Caco-2 (cell line): Measurements from ENCODE around the gene IL32. TPM values are rescaled to one million over a fixed set of nuclear protein-coding genes. Genes with fewer than 3 reads are reported as not detected.

ENCODE experiments used
- BruUV-seq: library from RNA; stranded (reverse); fragments of 400-500 nt; replicated peaks from 2 replicates; lab custom pipeline; 2021; lab: Mats Ljungman, UMichigan
- CTCF ChIA-PET: fragments of 300-600 bp; sonication (Branson Sonifier 250); formaldehyde crosslinking; loops from one replicate; lab custom pipeline; 2022; ENCODE audit warnings: antibody characterized with exemption; lab: Charles Lee
- POLR2A ChIA-PET: fragments of 300-600 bp; sonication (Branson Sonifier 250); formaldehyde crosslinking; loops from one replicate; lab custom pipeline; 2022; ENCODE audit warnings: antibody characterized with exemption; lab: Charles Lee
- DNase-seq, 2 experiments: peaks; one replicate each; pipeline versions ENCODE4 v3.0.0 to v3.0.0-alpha.2; 2020 to 2022
- H3K27me3 ChIP-seq: replicated peaks from 2 replicates; pipeline ENCODE4 v1.6.0; 2011; ENCODE audit warnings: low read length; ENCODE audit not compliant: control insufficient read depth, insufficient read depth
- H3K36me3 ChIP-seq: 2 replicates; pipeline ENCODE4 v1.5.1; 2011; ENCODE audit warnings: low read length; ENCODE audit not compliant: control insufficient read depth, insufficient read depth
- H3K4me1 ChIP-seq: fragments of 250-450 bp; sonication (Bioruptor Pico); 2 replicates; pipeline ENCODE4 v1.5.1; 2020; ENCODE audit warnings: mild to moderate bottlenecking
- H3K4me3 ChIP-seq: 2 replicates; pipeline ENCODE4 v1.5.1; 2011; ENCODE audit warnings: low read depth, mild to moderate bottlenecking, control low read depth, low read length
- H3K9me3 ChIP-seq: fragments of 250-450 bp; sonication (Bioruptor Pico); 2 replicates; pipeline ENCODE4 v1.5.1; 2020; ENCODE audit warnings: mild to moderate bottlenecking, moderate library complexity
- H3K27ac Mint-ChIP-seq: one replicate; pipeline ENCODE4 v1.8.0; 2022; ENCODE audit warnings: mixed read lengths; ENCODE audit not compliant: unreplicated experiment
- H3K27me3 Mint-ChIP-seq: one replicate; pipeline ENCODE4 v1.8.0; 2022; ENCODE audit warnings: mixed read lengths; ENCODE audit not compliant: insufficient read depth, unreplicated experiment
- H3K36me3 Mint-ChIP-seq: one replicate; pipeline ENCODE4 v1.8.0; 2022; ENCODE audit warnings: mild to moderate bottlenecking, mixed read lengths; ENCODE audit not compliant: insufficient read depth, unreplicated experiment
- H3K4me1 Mint-ChIP-seq: one replicate; pipeline ENCODE4 v1.8.0; 2022; ENCODE audit warnings: low read depth, mixed read lengths; ENCODE audit not compliant: unreplicated experiment
- H3K4me3 Mint-ChIP-seq: one replicate; pipeline ENCODE4 v1.8.0; 2022; ENCODE audit warnings: mild to moderate bottlenecking, moderate library complexity, mixed read lengths; ENCODE audit not compliant: unreplicated experiment
- H3K9me3 Mint-ChIP-seq: one replicate; pipeline ENCODE4 v1.8.0; 2022; ENCODE audit warnings: mixed read lengths; ENCODE audit not compliant: unreplicated experiment
- intact Hi-C: fragments of 100-400 bp; cut with micrococcal nuclease; formaldehyde crosslinking; loops from one replicate; pipeline ENCODE4 v1.10.0; 2022; ENCODE audit not compliant: unreplicated experiment
- total RNA-seq: library from RNA; stranded (reverse); gene quantifications from 2 replicates; pipeline ENCODE4 v1.2.3, GENCODE V29; 2022
- TF ChIP-seq, protein P1 (sequence below), 2 experiments: fragments of 200-600 bp in 1 of 2; IDR thresholded peaks; 1 replicate in 1 of 2; 2 replicates in 1 of 2; pipeline versions ENCODE4 v1.5.1 to v1.8.0; 2011 to 2022; ENCODE audit warnings: antibody characterized with exemption in 1 of 2, control low read depth in 1 of 2, inconsistent platforms in 1 of 2, low read depth in 1 of 2, low read length in 1 of 2, mild to moderate bottlenecking in 1 of 2, moderate library complexity in 1 of 2; ENCODE audit not compliant: insufficient read depth in 1 of 2, severe bottlenecking in 1 of 2, unreplicated experiment in 1 of 2

Gene IL32
- total RNA-seq, 1 experiment from 2014 or later: 149 TPM

DNA sequence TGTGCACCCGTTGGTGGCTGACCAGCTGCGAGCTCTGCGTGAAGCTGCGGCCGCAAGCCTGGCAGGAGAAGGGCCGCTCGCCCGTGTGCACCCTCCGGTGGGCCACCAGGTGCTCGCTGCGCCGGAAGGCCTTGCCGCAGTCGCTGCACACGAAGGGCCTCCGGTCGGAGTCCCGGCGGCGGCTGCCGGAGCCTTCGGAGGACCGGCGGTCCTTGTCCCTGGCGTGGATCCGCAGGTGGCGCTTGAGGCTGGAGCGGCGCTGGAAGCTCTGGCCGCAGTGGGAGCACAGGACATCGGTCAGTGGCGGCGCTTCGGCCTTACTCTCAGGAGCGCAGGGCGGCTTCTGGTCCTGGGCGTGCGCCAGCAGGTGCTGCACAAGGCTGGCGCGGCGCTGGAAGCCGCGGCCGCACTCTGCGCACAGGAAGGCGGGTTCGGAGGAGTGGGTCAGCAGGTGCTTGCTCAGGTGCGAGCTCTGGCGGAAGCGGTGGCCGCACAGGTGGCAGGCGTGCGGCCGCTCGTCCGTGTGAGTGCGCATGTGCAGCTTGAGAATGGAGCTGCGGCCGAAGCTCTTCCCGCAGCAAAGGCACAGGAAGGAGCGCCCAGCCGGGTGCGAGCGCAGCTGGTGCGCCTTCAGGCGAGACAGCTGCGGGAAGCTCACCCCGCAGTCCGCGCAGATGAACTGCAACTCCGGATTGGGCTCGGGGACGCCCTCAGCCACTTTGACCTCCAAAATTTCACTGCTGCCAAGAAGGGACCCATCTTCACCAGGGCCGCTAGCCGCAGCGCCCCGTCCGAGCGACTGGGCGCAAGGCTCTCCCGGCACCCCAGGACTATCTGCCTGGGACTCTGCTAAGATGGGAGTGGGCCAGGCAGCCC is 24.5 kb downstream of the IL32 start:
- TF ChIP-seq, protein P1, sequence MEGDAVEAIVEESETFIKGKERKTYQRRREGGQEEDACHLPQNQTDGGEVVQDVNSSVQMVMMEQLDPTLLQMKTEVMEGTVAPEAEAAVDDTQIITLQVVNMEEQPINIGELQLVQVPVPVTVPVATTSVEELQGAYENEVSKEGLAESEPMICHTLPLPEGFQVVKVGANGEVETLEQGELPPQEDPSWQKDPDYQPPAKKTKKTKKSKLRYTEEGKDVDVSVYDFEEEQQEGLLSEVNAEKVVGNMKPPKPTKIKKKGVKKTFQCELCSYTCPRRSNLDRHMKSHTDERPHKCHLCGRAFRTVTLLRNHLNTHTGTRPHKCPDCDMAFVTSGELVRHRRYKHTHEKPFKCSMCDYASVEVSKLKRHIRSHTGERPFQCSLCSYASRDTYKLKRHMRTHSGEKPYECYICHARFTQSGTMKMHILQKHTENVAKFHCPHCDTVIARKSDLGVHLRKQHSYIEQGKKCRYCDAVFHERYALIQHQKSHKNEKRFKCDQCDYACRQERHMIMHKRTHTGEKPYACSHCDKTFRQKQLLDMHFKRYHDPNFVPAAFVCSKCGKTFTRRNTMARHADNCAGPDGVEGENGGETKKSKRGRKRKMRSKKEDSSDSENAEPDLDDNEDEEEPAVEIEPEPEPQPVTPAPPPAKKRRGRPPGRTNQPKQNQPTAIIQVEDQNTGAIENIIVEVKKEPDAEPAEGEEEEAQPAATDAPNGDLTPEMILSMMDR (IDR thresholded peaks at IDR 0.05; ENCODE audit: insufficient read depth in 1 of 2, low read depth in 1 of 2, low read length in 1 of 2, severe bottlenecking in 1 of 2, unreplicated experiment in 1 of 2): no peak
- CTCF ChIA-PET: no interaction called here
- Mint-ChIP-seq H3K4me3 (no peak overlapping the region), H3K9me3 (no peaks in the 10 kb centered on the region), H3K27me3 (no peaks in the 10 kb centered on the region), H3K4me1 (no peaks in the 10 kb centered on the region), H3K27ac (no peak overlapping the region), H3K36me3 (no peaks in the 10 kb centered on the region)
- Histone ChIP-seq H3K4me3 (no peak overlapping the region), H3K4me1 (peaks cover 10% of the 10 kb centered on the region), H3K27me3 (no peaks in the 10 kb centered on the region), H3K36me3 (no peaks in the 10 kb centered on the region), H3K9me3 (no peaks in the 10 kb centered on the region)
- POLR2A ChIA-PET: no interaction called here
- BruUV-seq: no TSS peak
- intact Hi-C loops: no loop called here
- no peak for DNase-seq

DNA sequence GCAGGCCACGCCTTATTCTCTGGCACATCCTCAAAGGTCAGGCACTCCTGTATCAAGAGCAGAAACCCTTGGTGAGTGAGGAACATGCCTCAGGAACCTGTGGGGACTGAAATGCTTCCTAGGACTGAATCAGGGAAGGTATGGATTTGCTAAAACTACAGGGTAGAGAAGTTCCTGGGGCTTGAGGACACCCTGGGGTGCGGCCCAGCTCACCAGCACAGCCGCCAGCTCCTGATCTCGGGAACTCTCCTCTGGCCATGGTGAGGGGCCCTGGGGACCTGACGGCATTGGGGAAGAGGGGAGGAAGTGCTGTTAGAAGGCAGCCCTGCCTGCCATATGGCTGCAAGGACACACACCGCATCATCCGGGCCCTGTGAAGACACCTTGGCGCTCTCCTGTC is 26.1 kb downstream of the IL32 start:
- peaks cover 6% of the 10 kb centered on the region for H3K4me1 ChIP-seq
- intact Hi-C loops: no loop called here
- no peaks in the 10 kb centered on the region for H3K36me3 ChIP-seq
- Mint-ChIP-seq H3K27ac (no peak overlapping the region), H3K4me1 (no peaks in the 10 kb centered on the region), H3K36me3 (no peaks in the 10 kb centered on the region), H3K9me3 (no peaks in the 10 kb centered on the region), H3K27me3 (no peaks in the 10 kb centered on the region), H3K4me3 (no peak overlapping the region)
- no peaks in the 10 kb centered on the region for H3K27me3 ChIP-seq
- TF ChIP-seq, protein P1 (IDR thresholded peaks at IDR 0.05; ENCODE audit: insufficient read depth in 1 of 2, low read depth in 1 of 2, low read length in 1 of 2, severe bottlenecking in 1 of 2, unreplicated experiment in 1 of 2): no peak
- no TSS peak for BruUV-seq
- no peak overlapping the region for H3K4me3 ChIP-seq
- ChIA-PET CTCF (interaction anchor here (0.9 kb wide), 1 partner anchor 33 kb away, joined by 5 read pairs; no protein-coding TSS in a partner anchor), POLR2A (no interaction called here)
- H3K9me3 ChIP-seq: no peaks in the 10 kb centered on the region
- DNase-seq: no peak

DNA sequence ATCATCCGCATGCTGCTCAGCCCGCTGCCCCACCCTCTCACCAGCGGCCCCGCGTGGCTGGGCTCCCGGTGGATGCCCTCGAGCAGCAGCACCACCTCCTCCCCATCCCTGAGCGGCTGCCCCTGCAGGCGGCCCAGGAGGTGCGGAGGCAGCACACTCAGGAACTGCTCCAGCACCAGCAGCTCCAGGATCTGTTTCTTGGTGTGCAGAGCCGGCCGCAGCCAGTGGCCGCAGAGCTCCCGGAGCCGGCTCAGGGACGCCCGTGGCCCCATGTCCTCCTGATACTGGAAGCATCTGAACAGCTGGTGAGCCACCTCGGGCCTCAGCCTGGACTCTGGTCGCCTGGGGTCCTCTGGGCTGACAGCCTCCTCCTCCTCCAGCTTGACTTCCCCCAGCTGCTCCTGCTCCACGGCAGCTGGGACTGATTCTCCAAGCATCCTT is 27.1 kb downstream of the IL32 start:
- Mint-ChIP-seq H3K27me3 (no peaks in the 10 kb centered on the region), H3K9me3 (no peaks in the 10 kb centered on the region), H3K36me3 (no peaks in the 10 kb centered on the region), H3K4me3 (no peak overlapping the region), H3K27ac (no peak overlapping the region), H3K4me1 (peaks cover 1% of the 10 kb centered on the region)
- no TSS peak for BruUV-seq
- ChIA-PET CTCF (no interaction called here), POLR2A (no interaction called here)
- TF ChIP-seq, protein P1 (IDR thresholded peaks at IDR 0.05; ENCODE audit: insufficient read depth in 1 of 2, low read depth in 1 of 2, low read length in 1 of 2, severe bottlenecking in 1 of 2, unreplicated experiment in 1 of 2): no peak
- H3K4me1 ChIP-seq: no peaks in the 10 kb centered on the region
- no peak for DNase-seq
- no peaks in the 10 kb centered on the region for H3K36me3 ChIP-seq
- intact Hi-C loops: no loop called here
- no peaks in the 10 kb centered on the region for H3K27me3 ChIP-seq
- no peaks in the 10 kb centered on the region for H3K9me3 ChIP-seq
- no peak overlapping the region for H3K4me3 ChIP-seq
